OCI-LY3 (cell line): ENCODE measurements around the gene RASGRP3.

ENCODE experiments used
- H2AFZ ChIP-seq: fragments of 200-600, 300-600 bp; shearing (Covaris generic); 2 replicates; pipeline ENCODE4 v1.6.0; 2014; ENCODE audit warnings: antibody characterized with exemption, low read depth, low read length
- H3K27ac ChIP-seq: fragments of 200-600, 300-600 bp; sonication (generic); 2 replicates; pipeline ENCODE4 v1.5.1; 2014; ENCODE audit warnings: mild to moderate bottlenecking, low read length, moderate library complexity, mixed read lengths
- H3K27me3 ChIP-seq: fragments of 200-600, 300-600 bp; sonication (generic); 2 replicates; pipeline ENCODE4 v1.6.1; 2014; ENCODE audit warnings: low read depth, low read length, mixed read lengths
- H3K36me3 ChIP-seq: fragments of 200-600, 300-600 bp; sonication (generic); replicated peaks from 2 replicates; pipeline ENCODE3; 2014; ENCODE audit warnings: low read depth, low read length, mixed read lengths
- H3K4me1 ChIP-seq: fragments of 300-600, 200-600 bp; sonication (generic); 2 replicates; pipeline ENCODE4 v1.6.1; 2014; ENCODE audit warnings: low read length, mixed read lengths
- H3K4me2 ChIP-seq: fragments of 200-600, 300-600 bp; sonication (generic); 2 replicates; pipeline ENCODE4 v1.6.1; 2014; ENCODE audit warnings: low read length, mixed read lengths
- H3K4me3 ChIP-seq: fragments of 300-600, 200-600 bp; sonication (generic); 2 replicates; pipeline ENCODE4 v1.5.1; 2014; ENCODE audit warnings: antibody characterized with exemption, mild to moderate bottlenecking, low read length, moderate library complexity
- H3K79me2 ChIP-seq: fragments of 300-600, 200-600 bp; shearing (Covaris generic); 2 replicates; pipeline ENCODE4 v1.6.1; 2014; ENCODE audit warnings: mild to moderate bottlenecking, low read length, mixed read lengths
- H3K9ac ChIP-seq: fragments of 300-600, 200-600 bp; shearing (Covaris generic); 2 replicates; pipeline ENCODE4 v1.6.0; 2014; ENCODE audit warnings: mild to moderate bottlenecking, low read length, moderate library complexity
- H3K9me3 ChIP-seq: fragments of 200-600, 300-600 bp; shearing (Covaris generic); 2 replicates; pipeline ENCODE4 v1.6.1; 2014; ENCODE audit warnings: low read length, mixed read lengths; ENCODE audit not compliant: insufficient read depth
- H4K20me1 ChIP-seq: fragments of 200-600, 300-600 bp; sonication (generic); 2 replicates; pipeline ENCODE4 v1.6.1; 2016; ENCODE audit warnings: low read length, mixed read lengths; ENCODE audit not compliant: insufficient read depth
- EZH2phosphoT487 ChIP-seq: fragments of 200-600 bp; shearing (Covaris generic); IDR thresholded peaks from 2 replicates; pipeline ENCODE4 v1.6.1; 2018; ENCODE audit warnings: antibody characterized with exemption, mixed run types, low read depth
- TF ChIP-seq, protein P1 (sequence below): fragments of 200-600, 300-600 bp; sonication (generic); IDR thresholded peaks from 2 replicates; pipeline ENCODE4 v1.5.1; 2014; ENCODE audit warnings: antibody characterized with exemption, low read length, low read depth

Gene RASGRP3

DNA sequence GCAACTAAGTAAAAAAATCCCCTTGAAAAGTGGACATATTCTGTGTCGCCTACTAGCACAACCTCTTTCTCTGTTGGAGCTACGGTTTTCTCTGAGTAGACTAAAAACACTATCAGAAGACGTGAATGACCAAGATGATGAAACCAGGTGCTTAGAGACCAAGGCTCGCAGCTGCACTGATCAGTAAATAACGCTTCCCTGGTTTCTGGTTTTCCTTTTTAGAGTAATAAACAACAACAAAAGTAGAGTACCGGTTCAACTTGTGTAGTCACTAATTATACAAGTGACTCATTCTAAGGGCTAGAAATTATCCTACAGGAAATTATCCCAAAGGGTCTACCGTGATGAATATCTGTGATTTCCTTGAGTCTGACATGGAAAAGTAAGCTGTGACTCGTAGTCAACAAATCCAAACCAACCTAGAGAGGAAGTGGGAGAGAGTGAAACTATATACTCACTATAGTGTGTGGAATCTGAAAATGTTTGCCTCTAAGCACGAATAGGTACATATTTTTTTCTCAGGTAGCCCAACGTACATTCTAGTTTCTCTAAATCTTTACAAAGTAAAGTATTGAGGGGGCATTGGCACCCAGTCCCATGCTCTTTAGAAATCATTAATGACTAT is 17.8 kb downstream of the RASGRP3 start:
- no peak for TF ChIP-seq EZH2phosphoT487
- TF ChIP-seq, protein P1, sequence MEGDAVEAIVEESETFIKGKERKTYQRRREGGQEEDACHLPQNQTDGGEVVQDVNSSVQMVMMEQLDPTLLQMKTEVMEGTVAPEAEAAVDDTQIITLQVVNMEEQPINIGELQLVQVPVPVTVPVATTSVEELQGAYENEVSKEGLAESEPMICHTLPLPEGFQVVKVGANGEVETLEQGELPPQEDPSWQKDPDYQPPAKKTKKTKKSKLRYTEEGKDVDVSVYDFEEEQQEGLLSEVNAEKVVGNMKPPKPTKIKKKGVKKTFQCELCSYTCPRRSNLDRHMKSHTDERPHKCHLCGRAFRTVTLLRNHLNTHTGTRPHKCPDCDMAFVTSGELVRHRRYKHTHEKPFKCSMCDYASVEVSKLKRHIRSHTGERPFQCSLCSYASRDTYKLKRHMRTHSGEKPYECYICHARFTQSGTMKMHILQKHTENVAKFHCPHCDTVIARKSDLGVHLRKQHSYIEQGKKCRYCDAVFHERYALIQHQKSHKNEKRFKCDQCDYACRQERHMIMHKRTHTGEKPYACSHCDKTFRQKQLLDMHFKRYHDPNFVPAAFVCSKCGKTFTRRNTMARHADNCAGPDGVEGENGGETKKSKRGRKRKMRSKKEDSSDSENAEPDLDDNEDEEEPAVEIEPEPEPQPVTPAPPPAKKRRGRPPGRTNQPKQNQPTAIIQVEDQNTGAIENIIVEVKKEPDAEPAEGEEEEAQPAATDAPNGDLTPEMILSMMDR = no peak
- H2AFZ ChIP-seq = no peak overlapping the region
- peaks cover 97% of the 10 kb centered on the region for H3K4me1 ChIP-seq
- peaks cover 96% of the 10 kb centered on the region for H3K79me2 ChIP-seq
- peaks cover 38% of the 10 kb centered on the region for H3K36me3 ChIP-seq
- H3K27ac ChIP-seq = peak overlapping the region; percentile 97
- peak overlapping the region; percentile 36 for H3K4me3 ChIP-seq
- H4K20me1 ChIP-seq = no peaks in the 10 kb centered on the region
- peak overlapping the region; percentile 82 for H3K9ac ChIP-seq
- no peaks in the 10 kb centered on the region for H3K9me3 ChIP-seq
- peak overlapping the region; percentile 72 for H3K4me2 ChIP-seq
- H3K27me3 ChIP-seq = no peaks in the 10 kb centered on the region

DNA sequence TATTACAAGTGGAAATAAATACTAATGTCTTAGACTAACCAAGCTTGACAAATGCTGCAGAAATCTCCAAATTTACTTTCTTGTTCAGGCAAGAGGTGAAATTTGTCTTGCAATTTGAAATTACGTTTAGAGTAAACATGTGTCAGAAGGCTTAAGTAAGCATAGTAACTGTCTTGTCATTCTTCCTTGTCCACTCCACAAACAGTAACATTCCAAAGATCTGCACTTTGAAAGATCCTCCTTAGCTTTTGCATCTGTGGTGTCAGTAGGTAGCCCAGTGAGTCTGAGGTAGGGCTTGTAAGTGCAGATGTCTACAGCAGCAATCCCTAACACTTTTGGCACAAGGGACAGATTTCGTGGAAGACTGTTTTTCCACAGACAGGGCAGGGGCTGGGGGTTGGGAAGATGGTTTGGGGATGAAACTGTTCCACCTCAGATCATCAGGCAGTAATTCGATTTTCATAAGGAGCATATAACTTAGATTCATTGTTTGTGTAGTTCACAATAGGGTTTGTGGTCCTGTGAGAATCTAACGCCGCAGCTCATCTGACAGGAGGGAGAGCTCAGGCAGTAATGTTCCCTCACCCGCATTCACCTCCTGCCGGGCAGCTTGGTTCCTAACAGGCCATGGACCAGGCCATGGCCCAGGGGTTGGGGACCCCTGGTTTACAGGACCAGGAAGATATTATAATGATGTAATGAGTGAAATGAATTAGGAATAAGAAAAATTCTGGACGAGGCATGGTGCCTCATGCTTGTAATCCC is 18.6 kb downstream of the RASGRP3 start:
- peaks cover 96% of the 10 kb centered on the region for H3K79me2 ChIP-seq
- H3K9me3 ChIP-seq = no peaks in the 10 kb centered on the region
- peak overlapping the region; percentile 82 for H3K9ac ChIP-seq
- H3K36me3 ChIP-seq = peaks cover 43% of the 10 kb centered on the region
- no peak for TF ChIP-seq EZH2phosphoT487
- peak overlapping the region; percentile 97 for H3K27ac ChIP-seq
- peaks cover 97% of the 10 kb centered on the region for H3K4me1 ChIP-seq
- no peaks in the 10 kb centered on the region for H4K20me1 ChIP-seq
- H2AFZ ChIP-seq = no peak overlapping the region
- no peaks in the 10 kb centered on the region for H3K27me3 ChIP-seq
- H3K4me3 ChIP-seq = peak overlapping the region; percentile 36
- peak overlapping the region; percentile 72 for H3K4me2 ChIP-seq

DNA sequence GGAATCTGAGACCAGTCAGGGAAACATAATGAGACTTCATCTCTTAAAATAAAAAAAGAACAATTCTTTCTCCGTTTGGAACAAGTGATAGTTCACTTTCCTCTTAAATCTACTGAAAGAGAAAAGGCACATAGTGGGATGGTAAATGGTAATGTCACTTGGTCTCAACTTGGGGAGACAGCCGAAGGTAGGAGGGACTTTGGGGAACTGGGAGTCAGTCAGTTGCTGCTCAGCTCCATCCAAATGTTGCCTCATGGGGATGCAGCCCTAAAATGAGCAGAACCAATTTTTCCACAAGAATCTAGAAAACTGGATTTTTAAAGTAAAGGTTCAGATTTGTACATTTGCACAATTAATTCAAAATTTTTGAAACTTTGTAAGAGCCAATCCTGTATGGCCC is 19.2 kb downstream of the RASGRP3 start:
- H4K20me1 ChIP-seq = no peaks in the 10 kb centered on the region
- no peak for TF ChIP-seq EZH2phosphoT487
- peak overlapping the region; percentile 72 for H3K4me2 ChIP-seq

DNA sequence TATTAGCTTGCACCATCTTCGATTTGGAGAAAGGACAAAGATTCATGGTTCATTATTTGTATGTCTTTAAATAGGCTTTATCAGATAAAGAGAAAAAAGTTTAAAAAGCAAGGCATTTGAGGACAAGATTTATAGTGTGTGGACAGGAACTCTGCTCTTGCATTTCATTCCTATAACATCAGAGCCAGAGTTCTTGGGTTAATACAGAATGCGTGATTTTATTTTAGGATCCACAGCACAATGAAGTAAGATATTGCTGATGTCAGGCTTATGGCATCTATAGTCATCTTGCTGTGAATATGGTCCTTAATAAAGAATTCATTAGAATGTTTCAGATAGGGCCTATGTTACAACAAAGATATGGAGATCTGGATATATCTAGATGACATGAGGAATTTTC is 19.7 kb downstream of the RASGRP3 start:
- Histone ChIP-seq H3K4me2 (peak overlapping the region; percentile 72), H3K9me3 (no peaks in the 10 kb centered on the region), H3K4me3 (peak overlapping the region; percentile 38; the same call in 1 of the 2 replicates), H3K36me3 (peaks cover 43% of the 10 kb centered on the region), H4K20me1 (no peaks in the 10 kb centered on the region), H3K9ac (peak overlapping the region; percentile 82), H3K4me1 (peaks cover 95% of the 10 kb centered on the region), H3K27ac (peak overlapping the region; percentile 97), H2AFZ (no peak overlapping the region), H3K27me3 (no peaks in the 10 kb centered on the region), H3K79me2 (peaks cover 96% of the 10 kb centered on the region)
- TF ChIP-seq EZH2phosphoT487 = no peak
- TF ChIP-seq, protein P1 = no peak

More for the DNA sequence above, 19.2 kb downstream of the RASGRP3 start:
- H3K9ac ChIP-seq = peak overlapping the region; percentile 82
- H3K4me3 ChIP-seq = peak overlapping the region; percentile 38; the same call in 1 of the 2 replicates
- H3K79me2 ChIP-seq = peaks cover 96% of the 10 kb centered on the region
- peaks cover 41% of the 10 kb centered on the region for H3K36me3 ChIP-seq
- H3K27ac ChIP-seq = peak overlapping the region; percentile 97
- H3K4me1 ChIP-seq = peaks cover 95% of the 10 kb centered on the region
- H3K9me3 ChIP-seq = no peaks in the 10 kb centered on the region
- no peaks in the 10 kb centered on the region for H3K27me3 ChIP-seq
- H2AFZ ChIP-seq = no peak overlapping the region

DNA sequence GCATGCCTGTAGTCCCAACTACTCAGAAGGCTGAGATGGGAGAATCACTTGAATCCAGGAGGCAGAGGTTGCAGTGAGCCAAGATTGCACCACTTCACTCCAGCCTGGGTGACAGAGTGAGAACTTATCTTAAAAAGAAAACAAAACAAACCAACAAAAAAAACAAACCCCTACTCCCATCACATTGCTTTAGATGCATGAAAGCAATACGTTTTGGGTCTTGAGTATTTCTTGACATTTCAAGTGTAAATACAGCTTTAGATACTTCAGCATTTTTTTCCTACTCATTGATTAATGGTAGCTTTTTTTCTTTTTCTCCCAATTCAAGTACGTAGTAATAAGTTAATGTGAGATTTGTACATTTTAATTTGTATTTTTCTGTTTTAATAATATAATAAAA is 20.3 kb downstream of the RASGRP3 start:
- H3K36me3 ChIP-seq = peaks cover 45% of the 10 kb centered on the region
- peak overlapping the region; percentile 97 for H3K27ac ChIP-seq
- H3K79me2 ChIP-seq = peaks cover 96% of the 10 kb centered on the region
- peak overlapping the region; percentile 38 for H3K4me3 ChIP-seq
- peaks cover 95% of the 10 kb centered on the region for H3K4me1 ChIP-seq
- no peaks in the 10 kb centered on the region for H3K27me3 ChIP-seq
- no peak overlapping the region for H2AFZ ChIP-seq
- peak overlapping the region; percentile 82 for H3K9ac ChIP-seq
- peak overlapping the region; percentile 72 for H3K4me2 ChIP-seq
- H3K9me3 ChIP-seq = no peaks in the 10 kb centered on the region
- 0 out of 2 replicates have a peak, but pooled peaks cover 3% of the 10 kb centered on the region for H4K20me1 ChIP-seq
- TF ChIP-seq EZH2phosphoT487 = no peak
- TF ChIP-seq, protein P1 = no peak
